T-helper 22 cell (primary cell): ENCODE measurements around the gene KNL1.
A peak's percentile ranks its signal among the peaks of the same experiment; 100 is the strongest.
"Not testable (repeated sequence)": the region's sequence is repeated elsewhere in the genome, so short reads cannot be mapped to it uniquely, and the experiment has no call there.

Experiments
- DNase-seq: peaks from one replicate; pipeline ENCODE4 v3.0.0-alpha.2; 2020; ENCODE audit warnings: low read depth

The KNL1 gene

DNA sequence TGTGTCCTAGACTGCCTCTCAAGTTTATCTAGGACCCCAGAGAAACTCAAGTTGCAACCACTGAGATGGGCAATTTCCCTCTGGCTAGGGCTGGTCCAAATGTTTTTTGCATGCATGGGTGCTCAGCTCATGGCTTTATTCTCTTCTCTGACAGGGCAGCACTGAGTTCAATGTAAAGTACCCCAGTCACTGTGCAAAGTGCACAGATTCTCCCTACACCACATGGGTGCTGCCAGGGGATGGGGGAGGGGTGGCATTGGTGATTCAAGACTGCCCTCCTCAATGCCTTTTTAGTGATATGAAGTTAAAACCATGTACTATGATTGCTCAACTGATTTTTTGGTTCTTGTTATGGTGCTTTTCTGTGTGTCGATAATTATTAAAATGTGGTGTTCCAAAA, 86.1 kb downstream of the KNL1 start:
- DNase-seq = no peak

DNA sequence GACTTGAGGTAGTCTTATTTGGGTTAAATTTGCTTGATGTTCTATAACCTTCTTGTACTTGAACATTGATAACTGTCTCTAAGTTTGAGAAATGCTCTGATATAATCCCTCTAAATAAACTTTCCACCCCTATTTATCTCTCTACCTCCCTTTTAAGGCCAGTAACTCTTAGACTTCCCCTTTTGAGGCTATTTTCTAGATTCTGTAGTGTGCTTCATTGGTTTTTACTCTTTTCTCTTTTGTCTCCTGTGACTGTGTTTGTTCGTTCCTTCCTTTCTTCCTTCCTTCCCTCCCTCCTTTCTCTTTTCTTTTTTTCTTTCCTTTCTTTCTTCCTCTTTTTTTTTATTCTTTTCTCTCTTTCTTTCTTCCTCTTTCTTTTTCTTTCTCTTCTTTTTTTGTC, 86.9 kb downstream of the KNL1 start:
- not testable (repeated sequence) for DNase-seq

DNA sequence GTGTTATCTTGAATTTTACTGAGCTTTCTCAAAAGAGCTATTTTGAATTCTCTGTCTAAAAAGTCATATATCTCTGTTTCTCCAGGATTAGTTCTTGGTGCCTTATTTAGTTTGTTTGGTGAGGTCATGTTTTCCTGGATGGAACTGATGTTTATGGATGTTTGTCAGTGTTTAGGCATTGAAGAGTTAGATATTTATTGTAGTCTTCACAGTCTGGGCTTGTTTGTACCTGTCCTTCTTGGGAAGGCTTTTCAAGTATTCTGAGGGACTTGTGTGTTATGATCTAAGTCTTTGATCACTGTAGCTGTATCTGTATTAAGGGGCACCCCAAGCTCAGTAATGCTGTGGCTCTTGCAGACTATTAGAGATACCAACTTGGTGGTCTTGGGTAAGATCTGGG, 90.3 kb downstream of the KNL1 start:
- no peak for DNase-seq

- DNase-seq = no peak
Observed at GRCh38 chr15:40685376-40685775, 91.3 kb downstream of the KNL1 start.

DNA sequence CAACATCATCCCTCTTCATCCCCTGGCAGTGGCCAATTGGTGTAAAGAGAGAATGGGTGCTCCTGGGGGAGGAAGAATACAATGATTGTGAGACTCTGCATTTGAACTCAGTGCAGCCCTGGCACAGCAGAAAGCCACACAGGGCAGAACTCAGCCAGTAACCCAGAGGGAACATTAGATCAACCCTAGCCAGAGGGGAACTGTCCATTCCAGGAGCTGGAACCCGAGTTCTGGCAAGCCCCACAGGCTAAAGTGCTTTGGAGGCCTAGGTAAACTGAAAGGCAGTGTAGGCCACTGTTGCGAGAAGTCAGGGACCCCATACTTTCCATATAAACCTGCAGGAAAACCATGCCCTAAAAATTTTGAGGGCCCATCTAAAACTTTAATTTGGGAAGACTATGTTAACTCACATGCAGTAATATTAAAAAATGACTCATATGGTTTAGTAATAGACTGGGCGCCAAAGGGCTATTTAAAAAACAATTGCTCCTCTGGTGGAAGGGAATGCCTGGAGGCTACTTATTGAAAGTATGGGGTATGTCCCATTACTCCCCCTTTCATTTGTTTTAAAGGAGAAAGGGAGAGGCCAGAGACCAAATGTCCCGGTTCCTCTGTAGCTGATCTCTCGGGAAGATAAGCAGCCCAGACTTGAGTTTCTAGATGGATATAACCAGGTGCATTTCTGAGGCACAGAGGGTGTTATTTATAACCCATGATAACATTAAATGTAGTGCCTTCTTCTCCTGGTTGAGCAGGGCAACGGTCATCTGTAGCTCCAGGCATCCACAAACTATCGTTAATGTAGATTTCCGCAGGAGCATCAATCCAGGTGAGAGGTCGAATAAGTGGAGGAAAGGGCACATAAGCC, 95.1 kb downstream of the KNL1 start:
- no peak for DNase-seq

- no peak for DNase-seq
Observed at GRCh38 chr15:40691737-40692136, 97.7 kb downstream of the KNL1 start.

DNA sequence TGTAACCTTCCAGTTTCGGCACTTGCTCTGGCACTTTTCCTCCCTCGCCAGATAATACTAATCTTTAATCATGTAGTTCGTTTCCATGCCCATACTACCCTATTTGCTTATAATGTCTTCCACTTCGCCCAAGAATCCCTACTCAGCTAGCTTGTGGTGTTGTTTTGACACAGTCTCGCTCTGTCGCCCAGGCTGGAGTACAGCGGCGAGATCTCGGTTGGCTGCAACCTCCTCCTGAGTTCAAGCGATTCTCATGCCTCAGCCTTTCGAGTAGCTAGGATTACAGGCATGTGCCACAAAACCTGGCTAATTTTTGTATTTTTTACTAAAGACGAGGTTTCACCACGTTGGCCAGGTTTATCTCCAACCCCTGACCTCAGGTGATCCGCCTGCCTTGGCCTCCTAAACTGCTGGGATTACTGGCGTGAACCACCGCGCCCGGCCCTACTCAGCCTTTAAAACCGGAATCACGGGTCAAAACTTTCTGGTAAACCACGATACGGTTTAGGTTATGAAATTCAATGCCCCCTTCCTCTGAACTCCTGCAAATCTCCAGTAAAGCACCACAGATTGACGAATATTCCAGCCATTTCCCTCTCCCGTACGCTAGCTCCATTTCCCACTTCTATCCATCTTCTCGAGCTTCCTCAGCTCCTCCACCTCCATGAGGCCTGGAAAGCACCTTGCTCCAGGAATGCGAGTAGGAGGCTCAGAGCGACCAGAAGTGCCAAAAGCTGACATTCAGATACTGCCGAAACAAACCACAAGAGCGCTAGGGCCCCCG, 100.0 kb downstream of the KNL1 start:
- DNase-seq = no peak

DNA sequence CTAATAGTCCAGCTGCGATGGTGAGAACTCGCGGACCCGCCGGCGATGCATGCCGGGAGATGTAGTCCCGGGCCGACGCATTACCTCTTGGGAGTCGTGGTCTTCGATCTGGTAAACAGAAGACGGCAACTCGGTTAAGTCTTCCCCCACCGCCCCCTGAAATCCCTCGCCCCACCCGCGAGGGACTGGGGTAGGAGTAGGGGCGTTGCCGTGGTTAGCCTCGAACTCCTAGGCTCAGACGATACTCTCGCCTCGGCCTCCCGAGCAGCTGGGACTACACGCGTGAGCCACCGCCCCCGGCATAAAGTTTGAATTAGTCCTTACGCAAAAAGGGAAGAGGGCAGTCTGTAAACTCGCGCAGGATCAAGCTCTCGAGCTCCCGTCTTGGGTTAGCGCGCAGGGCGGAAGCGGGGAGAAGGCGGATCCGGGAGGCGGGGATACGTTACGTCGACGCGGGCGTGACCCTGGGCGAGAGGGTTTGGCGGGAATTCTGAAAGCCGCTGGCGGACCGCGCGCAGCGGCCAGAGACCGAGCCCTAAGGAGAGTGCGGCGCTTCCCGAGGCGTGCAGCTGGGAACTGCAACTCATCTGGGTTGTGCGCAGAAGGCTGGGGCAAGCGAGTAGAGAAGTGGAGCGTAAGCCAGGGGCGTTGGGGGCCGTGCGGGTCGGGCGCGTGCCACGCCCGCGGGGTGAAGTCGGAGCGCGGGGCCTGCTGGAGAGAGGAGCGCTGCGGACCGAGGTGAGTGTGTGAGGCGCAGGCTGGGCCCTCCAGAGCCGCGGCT, 100.8 kb downstream of the KNL1 start, which contains the start of gene RAD51:
RAD51 (plus strand) TSS at position 487 of the 781 bp plus-strand sequence. CDS start 3,585 bp downstream, outside the sequence.
- peak; percentile 86 for DNase-seq

GRCh38 chr15:40695469-40695890, 101.4 kb downstream of the KNL1 start:
- DNase-seq = no peak

GRCh38 chr15:40696228-40696627, 102.2 kb downstream of the KNL1 start:
- no peak for DNase-seq

GRCh38 chr15:40697916-40698315, 103.9 kb downstream of the KNL1 start:
- DNase-seq = no peak

GRCh38 chr15:40702077-40702476, 108.0 kb downstream of the KNL1 start:
- no peak for DNase-seq

DNA sequence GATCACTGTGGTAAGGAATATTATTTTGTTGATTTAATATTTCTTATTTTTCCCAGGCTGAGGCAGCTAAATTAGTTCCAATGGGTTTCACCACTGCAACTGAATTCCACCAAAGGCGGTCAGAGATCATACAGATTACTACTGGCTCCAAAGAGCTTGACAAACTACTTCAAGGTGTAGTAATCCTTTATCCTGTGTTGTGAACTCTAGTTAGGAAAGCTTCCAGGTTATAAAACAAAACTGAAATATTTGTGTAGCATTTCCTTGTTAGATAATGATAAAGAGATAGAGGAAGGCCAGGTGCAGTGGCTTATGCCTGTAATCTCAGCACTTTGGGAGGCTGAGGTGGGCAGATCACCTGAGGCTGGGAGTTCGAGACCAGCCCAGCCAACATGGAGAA, 112.1 kb downstream of the KNL1 start:
- no peak for DNase-seq
